OCI-LY1 (cell line): ENCODE measurements around the gene FHOD3.

Source experiments
- H2AFZ ChIP-seq: fragments of 200-600 bp; sonication (generic), shearing (Covaris generic); 2 replicates; pipeline ENCODE4 v1.6.0; 2014; ENCODE audit warnings: antibody characterized with exemption, mild to moderate bottlenecking, low read length
- H3F3A ChIP-seq: fragments of 200-600 bp; sonication (generic), shearing (Covaris generic); 2 replicates; pipeline ENCODE4 v1.6.0; 2014; ENCODE audit warnings: mild to moderate bottlenecking, antibody characterized with exemption, low read length, moderate library complexity; ENCODE audit not compliant: insufficient read depth
- H3K27ac ChIP-seq: fragments of 200-600 bp; sonication (generic); 2 replicates; pipeline ENCODE4 v1.5.1; 2014; ENCODE audit warnings: low read length, mixed run types, mild to moderate bottlenecking, low read depth; ENCODE audit not compliant: poor library complexity, severe bottlenecking
- H3K27me3 ChIP-seq: fragments of 200-600 bp; sonication (generic); 2 replicates; pipeline ENCODE4 v1.6.0; 2014; ENCODE audit warnings: antibody characterized with exemption, mild to moderate bottlenecking, low read length, moderate library complexity; ENCODE audit not compliant: insufficient read depth
- H3K36me3 ChIP-seq: fragments of 200-600 bp; sonication (generic); 2 replicates; pipeline ENCODE4 v1.6.1; 2014; ENCODE audit warnings: mild to moderate bottlenecking, antibody characterized with exemption, low read length, moderate library complexity, mixed read lengths; ENCODE audit not compliant: insufficient read depth
- H3K4me1 ChIP-seq: fragments of 200-600 bp; sonication (generic); 2 replicates; pipeline ENCODE4 v1.5.1; 2014; ENCODE audit warnings: mild to moderate bottlenecking, low read length, moderate library complexity; ENCODE audit not compliant: insufficient read depth, severe bottlenecking
- H3K4me2 ChIP-seq: fragments of 200-600 bp; sonication (generic), shearing (Covaris generic); 2 replicates; pipeline ENCODE4 v1.6.1; 2014; ENCODE audit warnings: low read length
- H3K4me3 ChIP-seq: fragments of 200-600 bp; sonication (generic); 2 replicates; pipeline ENCODE4 v1.5.1; 2014; ENCODE audit warnings: low read length, low read depth, mild to moderate bottlenecking, mixed read lengths; ENCODE audit not compliant: poor library complexity, severe bottlenecking
- H3K79me2 ChIP-seq: fragments of 200-600 bp; shearing (Covaris generic); 2 replicates; pipeline ENCODE4 v1.6.1; 2016; ENCODE audit warnings: mixed run types, low read length, mixed read lengths; ENCODE audit not compliant: insufficient read depth
- H3K9ac ChIP-seq: fragments of 200-600 bp; sonication (generic), shearing (Covaris generic); 2 replicates; pipeline ENCODE4 v1.6.1; 2014; ENCODE audit warnings: mild to moderate bottlenecking, low read length, mixed read lengths
- H3K9me2 ChIP-seq: fragments of 200-600 bp; sonication (generic), shearing (Covaris generic); 2 replicates; pipeline ENCODE4 v1.6.1; 2014; ENCODE audit warnings: low read depth, mild to moderate bottlenecking, low read length, mixed read lengths
- H3K9me3 ChIP-seq: fragments of 200-600 bp; shearing (Covaris generic); 2 replicates; pipeline ENCODE4 v1.6.1; 2014; ENCODE audit warnings: low read length, mixed read lengths
- H4K20me1 ChIP-seq: fragments of 200-600 bp; sonication (generic), shearing (Covaris generic); 2 replicates; pipeline ENCODE4 v1.6.0; 2016; ENCODE audit warnings: mild to moderate bottlenecking, low read length; ENCODE audit not compliant: insufficient read depth
- CTCF ChIP-seq: fragments of 200-600 bp; sonication (generic), shearing (Covaris generic); IDR thresholded peaks from 2 replicates; pipeline ENCODE4 v1.5.1; 2017; ENCODE audit warnings: mild to moderate bottlenecking, antibody characterized with exemption, low read length, moderate library complexity, mixed read lengths
- EZH2 ChIP-seq: fragments of 200-600 bp; sonication (generic), shearing (Covaris generic); IDR thresholded peaks from 2 replicates; pipeline ENCODE4 v1.8.0; 2017; ENCODE audit warnings: borderline replicate concordance, mixed run types, mild to moderate bottlenecking, antibody characterized with exemption, low read length, moderate library complexity, mixed read lengths

FHOD3 gene

GRCh38 chr18:36494160-36494437 lies 196.6 kb downstream of the FHOD3 start:
- Histone ChIP-seq H3K27me3 (no peaks in the 10 kb centered on the region), H4K20me1 (no peaks in the 10 kb centered on the region), H2AFZ (no peak overlapping the region), H3F3A (no peaks in the 10 kb centered on the region), H3K36me3 (no peaks in the 10 kb centered on the region), H3K27ac (no peak overlapping the region), H3K79me2 (no peaks in the 10 kb centered on the region), H3K9me2 (no peaks in the 10 kb centered on the region), H3K4me2 (no peak overlapping the region), H3K4me3 (no peak overlapping the region), H3K9ac (no peak overlapping the region), H3K9me3 (no peaks in the 10 kb centered on the region), H3K4me1 (peaks cover 12% of the 10 kb centered on the region)
- TF ChIP-seq CTCF (no peak), EZH2 (no peak)

GRCh38 chr18:36496022-36496421 lies 198.5 kb downstream of the FHOD3 start:
- no peaks in the 10 kb centered on the region for H3F3A ChIP-seq
- H3K9me3 ChIP-seq, result no peaks in the 10 kb centered on the region
- H3K9ac ChIP-seq, result no peak overlapping the region
- no peaks in the 10 kb centered on the region for H3K9me2 ChIP-seq
- H4K20me1 ChIP-seq, result no peaks in the 10 kb centered on the region
- TF ChIP-seq CTCF, result no peak
- H3K4me2 ChIP-seq, result no peak overlapping the region
- H3K36me3 ChIP-seq, result no peaks in the 10 kb centered on the region
- H3K27ac ChIP-seq, result no peak overlapping the region
- no peak overlapping the region for H2AFZ ChIP-seq
- no peaks in the 10 kb centered on the region for H3K79me2 ChIP-seq
- H3K4me3 ChIP-seq, result no peak overlapping the region
- H3K27me3 ChIP-seq, result no peaks in the 10 kb centered on the region
- peaks cover 12% of the 10 kb centered on the region for H3K4me1 ChIP-seq

- Histone ChIP-seq H3K79me2 (no peaks in the 10 kb centered on the region), H4K20me1 (no peaks in the 10 kb centered on the region), H3K9ac (no peak overlapping the region), H3K4me2 (no peak overlapping the region), H2AFZ (no peak overlapping the region), H3K9me2 (no peaks in the 10 kb centered on the region), H3F3A (no peaks in the 10 kb centered on the region), H3K36me3 (no peaks in the 10 kb centered on the region), H3K4me3 (no peak overlapping the region), H3K27ac (no peak overlapping the region), H3K4me1 (peaks cover 9% of the 10 kb centered on the region), H3K9me3 (no peaks in the 10 kb centered on the region), H3K27me3 (no peaks in the 10 kb centered on the region)
- TF ChIP-seq CTCF, result no peak
- no peak for TF ChIP-seq EZH2
These were observed 202.4 kb downstream of the FHOD3 start for GRCh38 chr18:36499938-36500337.
